Esophagus muscularis mucosa (tissue), 4 donors: ENCODE data around the gene CAPN1. TPM values are rescaled to one million over a fixed set of nuclear protein-coding genes. Genes with fewer than 3 reads are reported as not detected.

ENCODE experiments used
- DNase-seq: peaks from one replicate; pipeline ENCODE4 v3.0.0-alpha.2; 2017; ENCODE audit errors: extremely low spot score
- H3K27ac ChIP-seq, 4 donors: fragments of 200-600 bp; sonication (generic); replicated peaks in 1 of 4; 1 replicate in 3 of 4; 2 replicates in 1 of 4; pipeline ENCODE4 v1.5.1; 2016 to 2019; ENCODE audit warnings: mild to moderate bottlenecking in 1 of 4
- H3K27me3 ChIP-seq, 4 donors: fragments of 200-600 bp; sonication (generic); one replicate each; pipeline versions ENCODE4 v1.5.1 to v1.6.0; 2016 to 2019
- H3K36me3 ChIP-seq, 4 donors: fragments of 200-600 bp; sonication (generic); one replicate each; pipeline ENCODE4 v1.5.1; 2016 to 2019
- H3K4me1 ChIP-seq, 4 donors: fragments of 200-600 bp; sonication (generic); one replicate each; pipeline ENCODE4 v1.5.1; 2016 to 2019
- H3K4me3 ChIP-seq, 4 donors: fragments of 200-600 bp; sonication (generic); 1 replicate in 2 of 4; 2 replicates in 2 of 4; pipeline ENCODE4 v1.5.1; 2016 to 2019; ENCODE audit warnings: mild to moderate bottlenecking in 4 of 4, moderate library complexity in 1 of 4
- H3K9me3 ChIP-seq, 4 donors: fragments of 200-600 bp; sonication (generic); 1 replicate in 3 of 4; 2 replicates in 1 of 4; pipeline ENCODE4 v1.5.1; 2016 to 2019
- CTCF ChIP-seq, 3 experiments: fragments of 200-600 bp in 2 of 3; fragments of 450-650 bp in 1 of 3; sonication (generic) in 2 of 3; IDR thresholded peaks; one replicate each; pipeline ENCODE4 v1.5.1; 2017 to 2019; ENCODE audit warnings: antibody characterized with exemption in 3 of 3, mild to moderate bottlenecking in 2 of 3, moderate library complexity in 1 of 3
- EP300 ChIP-seq: sonication (generic); formaldehyde crosslinking; IDR thresholded peaks from one replicate; pipeline ENCODE4 v1.6.1; 2017; ENCODE audit warnings: antibody characterized with exemption
- POLR2A ChIP-seq: fragments of 450-650 bp; IDR thresholded peaks from one replicate; pipeline ENCODE4 v1.6.1; 2017; ENCODE audit warnings: antibody characterized with exemption, moderate library complexity, mild to moderate bottlenecking, low read depth
- POLR2AphosphoS5 ChIP-seq, 2 donors: sonication (generic); formaldehyde crosslinking; IDR thresholded peaks; one replicate each; pipeline ENCODE4 v1.6.1; 2017; ENCODE audit warnings: antibody characterized with exemption in 2 of 2
- WGBS: methylation state at CpG from one replicate; pipeline ENCODE4 v1.1.5; 2018; 5-methylcytosine and 5-hydroxymethylcytosine counted together
- intact Hi-C: fragments of 100-400 bp; cut with DNase I; formaldehyde crosslinking; loops from one replicate; pipeline ENCODE4 v1.15.1; 2023
- total RNA-seq, 4 donors: library from RNA; depleted of rRNA; stranded (reverse); fragments of >200 nt; gene quantifications; one replicate each; pipeline versions ENCODE4 v1.1.0 to v1.2.1, GENCODE V29; 2016

CAPN1 gene
- total RNA-seq, 4 donors from 2014 or later: 95.9 to 246 (median 167) TPM

GRCh38 chr11:65188486-65188885 is 6.8 kb downstream of the CAPN1 start:
- DNase-seq: no peak
- TF ChIP-seq POLR2A: no peak
- no peak for TF ChIP-seq EP300
- no peak for TF ChIP-seq CTCF (IDR thresholded peaks at IDR 0.05)
- no peak for TF ChIP-seq POLR2AphosphoS5 (IDR thresholded peaks at IDR 0.05)
- intact Hi-C loops: no loop called here
- Histone ChIP-seq H3K4me1 (peaks cover 2 to 11% (median 10%) of the 10 kb centered on the region in 4 donors), H3K9me3 (no peaks in the 10 kb centered on the region), H3K36me3 (peaks cover 36 to 95% (median 72%) of the 10 kb centered on the region in 4 donors), H3K27me3 (no peaks in the 10 kb centered on the region), H3K4me3 (no peak overlapping the region), H3K27ac (no peak overlapping the region)
- 96% methylated on average over 12 of the region's 18 CpGs for WGBS

GRCh38 chr11:65189191-65189590 is 7.5 kb downstream of the CAPN1 start:
- Histone ChIP-seq H3K36me3 (peaks cover 43 to 97% (median 70%) of the 10 kb centered on the region in 4 donors), H3K27me3 (no peaks in the 10 kb centered on the region), H3K4me3 (no peak overlapping the region), H3K4me1 (peaks cover 0 to 5% (median 3%) of the 10 kb centered on the region in 4 donors), H3K9me3 (no peaks in the 10 kb centered on the region), H3K27ac (no peak overlapping the region)
- intact Hi-C loops: no loop called here
- no peak for DNase-seq
- 82% methylated on average over 10 of the region's 10 CpGs for WGBS
- no peak for TF ChIP-seq EP300
- TF ChIP-seq POLR2A: no peak
- TF ChIP-seq POLR2AphosphoS5 (IDR thresholded peaks at IDR 0.05): no peak
- no peak for TF ChIP-seq CTCF (IDR thresholded peaks at IDR 0.05)

GRCh38 chr11:65194564-65194963 is 12.8 kb downstream of the CAPN1 start:
- TF ChIP-seq EP300 (no peak), POLR2AphosphoS5 (IDR thresholded peaks at IDR 0.05) (no peak), CTCF (IDR thresholded peaks at IDR 0.05) (no peak), POLR2A (no peak)
- Histone ChIP-seq H3K27me3 (no peaks in the 10 kb centered on the region), H3K36me3 (peaks cover 40 to 87% (median 49%) of the 10 kb centered on the region in 4 donors), H3K4me3 (no peak overlapping the region), H3K27ac (no peak overlapping the region), H3K4me1 (no peaks in the 10 kb centered on the region), H3K9me3 (no peaks in the 10 kb centered on the region)
- WGBS: 97% methylated on average over 2 of the region's 2 CpGs
- DNase-seq: no peak
- intact Hi-C loops: no loop called here

- Histone ChIP-seq H3K4me1 (peaks cover 0 to 4% (median 1%) of the 10 kb centered on the region in 4 donors), H3K27me3 (no peaks in the 10 kb centered on the region), H3K9me3 (no peaks in the 10 kb centered on the region), H3K27ac (no peak overlapping the region), H3K36me3 (peaks cover 42 to 98% (median 85%) of the 10 kb centered on the region in 4 donors), H3K4me3 (no peak overlapping the region)
- no peak for TF ChIP-seq CTCF (IDR thresholded peaks at IDR 0.05)
- TF ChIP-seq POLR2A: no peak
- TF ChIP-seq EP300: no peak
- TF ChIP-seq POLR2AphosphoS5 (IDR thresholded peaks at IDR 0.05): no peak
- DNase-seq: no peak
- intact Hi-C loops: no loop called here
- 88% methylated on average over 15 of the region's 15 CpGs for WGBS
Observed at GRCh38 chr11:65204143-65204542, 22.4 kb downstream of the CAPN1 start.
